H1 (cell line): ENCODE measurements around the gene ZBTB24. TPM values are rescaled to one million over a fixed set of nuclear protein-coding genes. Genes with fewer than 3 reads are reported as not detected.
A peak's percentile ranks its signal among the peaks of the same experiment; 100 is the strongest.

ENCODE experiments used
- CTCF ChIA-PET: fragments of 300-600 bp; sonication (Branson Sonifier 250); formaldehyde crosslinking; loops from one replicate; lab custom pipeline; 2021; ENCODE audit not compliant: partially characterized antibody; lab: Charles Lee
- POLR2A ChIA-PET: fragments of 300-600 bp; sonication (Branson Sonifier 250); formaldehyde crosslinking; loops from one replicate; lab custom pipeline; 2021; ENCODE audit warnings: inconsistent platforms; ENCODE audit not compliant: partially characterized antibody; lab: Charles Lee
- DNase-seq, 2 experiments: peaks; one replicate each; pipeline versions ENCODE4 v3.0.0 to v3.0.0-alpha.2; 2010 to 2022; ENCODE audit warnings: low spot score in 2 of 2, low read depth in 1 of 2, mixed read lengths in 1 of 2
- FAIRE-seq: peaks from 2 replicates; lab custom pipeline; 2011; peaks lifted over from hg19 to GRCh38; lab: Jason Lieb, UNC
- H2AFZ ChIP-seq: 2 replicates; pipeline ENCODE4 v1.8.1; 2012; ENCODE audit warnings: low read length, inconsistent platforms
- H2AK5ac ChIP-seq: 2 replicates; pipeline ENCODE4 v1.6.1; 2013; ENCODE audit warnings: low read depth, low read length
- H2BK120ac ChIP-seq: replicated peaks from 2 replicates; pipeline ENCODE3; 2013; ENCODE audit warnings: low read depth, low read length, inconsistent platforms
- H2BK12ac ChIP-seq: 2 replicates; pipeline ENCODE4 v1.6.1; 2013; ENCODE audit warnings: low read depth, low read length
- H2BK15ac ChIP-seq: 2 replicates; pipeline ENCODE4 v1.6.1; 2013; ENCODE audit warnings: low read length
- H2BK20ac ChIP-seq: 2 replicates; pipeline ENCODE4 v1.6.1; 2013; ENCODE audit warnings: low read length
- H2BK5ac ChIP-seq: 2 replicates; pipeline ENCODE4 v1.6.1; 2013; ENCODE audit warnings: low read depth, low read length
- H3K14ac ChIP-seq: 2 replicates; pipeline ENCODE4 v1.6.1; 2013; ENCODE audit warnings: inconsistent platforms; ENCODE audit not compliant: insufficient read length
- H3K18ac ChIP-seq: 2 replicates; pipeline ENCODE4 v1.6.1; 2013; ENCODE audit warnings: low read length; ENCODE audit errors: extremely low read depth
- H3K23ac ChIP-seq: 2 replicates; pipeline ENCODE4 v1.6.1; 2013; ENCODE audit warnings: inconsistent platforms; ENCODE audit not compliant: insufficient read length
- H3K23me2 ChIP-seq: 2 replicates; pipeline ENCODE4 v1.6.1; 2013; ENCODE audit warnings: low read depth, low read length
- H3K27ac ChIP-seq: 2 replicates; pipeline ENCODE4 v1.6.1; 2011; ENCODE audit warnings: low read depth, low read length, inconsistent platforms
- H3K27me3 ChIP-seq, 4 experiments: replicated peaks in 1 of 4; 1 replicate in 1 of 4; 2 replicates in 3 of 4; pipeline versions ENCODE4 v1.6.1 to v1.8.1; 2011 to 2013; ENCODE audit warnings: low read length in 3 of 4, mild to moderate bottlenecking in 3 of 4, inconsistent platforms in 2 of 4, mixed read lengths in 2 of 4, moderate library complexity in 1 of 4; ENCODE audit not compliant: control insufficient read depth in 3 of 4, insufficient read depth in 3 of 4; ENCODE audit errors: extremely low read depth in 1 of 4
- H3K36me3 ChIP-seq, 4 experiments: 2 replicates each; pipeline versions ENCODE4 v1.6.1 to v1.8.1; 2011 to 2013; ENCODE audit warnings: mild to moderate bottlenecking in 4 of 4, low read length in 3 of 4, moderate library complexity in 2 of 4, control low read depth in 1 of 4, inconsistent platforms in 1 of 4; ENCODE audit not compliant: insufficient read depth in 4 of 4, control insufficient read depth in 2 of 4
- H3K4ac ChIP-seq: replicated peaks from 2 replicates; pipeline ENCODE3; 2013; ENCODE audit warnings: low read length, low read depth, mixed read lengths, inconsistent platforms; ENCODE audit not compliant: insufficient read length
- H3K4me1 ChIP-seq, 4 experiments: replicated peaks in 1 of 4; 1 replicate in 1 of 4; 2 replicates in 3 of 4; pipeline versions ENCODE4 v1.6.1 to v1.8.1; 2011 to 2013; ENCODE audit warnings: low read length in 3 of 4, inconsistent platforms in 2 of 4, mixed read lengths in 1 of 4; ENCODE audit not compliant: insufficient read depth in 4 of 4, control insufficient read depth in 3 of 4
- H3K4me2 ChIP-seq, 2 experiments: 2 replicates each; pipeline versions ENCODE4 v1.6.1 to v1.8.1; 2011 to 2013; ENCODE audit warnings: low read depth in 2 of 2, low read length in 2 of 2, control low read depth in 1 of 2, inconsistent platforms in 1 of 2, mild to moderate bottlenecking in 1 of 2; ENCODE audit not compliant: insufficient read depth in 1 of 2
- H3K4me3 ChIP-seq, 4 experiments: fragments of 200-600, 300-600 bp in 1 of 4; sonication (generic), shearing (Covaris generic), sonication (Bioruptor Twin) in 1 of 4; 2 replicates each; pipeline versions ENCODE4 v1.5.1 to v1.8.1; 2011 to 2016; ENCODE audit warnings: low read length in 4 of 4, low read depth in 3 of 4, control low read depth in 2 of 4, inconsistent platforms in 2 of 4, mild to moderate bottlenecking in 2 of 4, mixed read lengths in 1 of 4, moderate library complexity in 1 of 4; ENCODE audit not compliant: insufficient read depth in 2 of 4; ENCODE audit errors: extremely low read depth in 1 of 4
- H3K56ac ChIP-seq: replicated peaks from 2 replicates; pipeline ENCODE3; 2013; ENCODE audit warnings: low read depth, mild to moderate bottlenecking, mixed read lengths, low read length, inconsistent platforms; ENCODE audit not compliant: insufficient read length
- H3K79me1 ChIP-seq: 2 replicates; pipeline ENCODE4 v1.6.1; 2013; ENCODE audit warnings: low read depth, low read length, control low read depth
- H3K79me2 ChIP-seq, 2 experiments: 2 replicates each; pipeline versions ENCODE4 v1.6.1 to v1.8.1; 2012 to 2013; ENCODE audit warnings: low read length in 2 of 2, mild to moderate bottlenecking in 2 of 2, inconsistent platforms in 1 of 2; ENCODE audit not compliant: insufficient read depth in 2 of 2, control insufficient read depth in 1 of 2
- H3K9ac ChIP-seq, 4 experiments: replicated peaks in 1 of 4; 1 replicate in 1 of 4; 2 replicates in 3 of 4; pipeline versions ENCODE4 v1.6.1 to v1.8.1; 2011 to 2013; ENCODE audit warnings: low read depth in 3 of 4, low read length in 3 of 4, control low read depth in 2 of 4, mild to moderate bottlenecking in 2 of 4, moderate library complexity in 2 of 4, inconsistent platforms in 1 of 4; ENCODE audit errors: extremely low read depth in 1 of 4
- H3K9me3 ChIP-seq, 2 experiments: 2 replicates each; pipeline versions ENCODE4 v1.6.1 to v1.8.1; 2012 to 2013; ENCODE audit warnings: mild to moderate bottlenecking in 2 of 2, moderate library complexity in 2 of 2, control low read depth in 1 of 2, inconsistent platforms in 1 of 2, low read depth in 1 of 2, low read length in 1 of 2, mixed read lengths in 1 of 2; ENCODE audit not compliant: insufficient read depth in 2 of 2
- H4K20me1 ChIP-seq, 2 experiments: replicated peaks in 1 of 2; 2 replicates each; pipeline versions ENCODE3 to v1.8.1; 2011 to 2013; ENCODE audit warnings: inconsistent platforms in 2 of 2, low read length in 2 of 2, mild to moderate bottlenecking in 1 of 2; ENCODE audit not compliant: insufficient read depth in 2 of 2, control insufficient read depth in 1 of 2
- H4K5ac ChIP-seq: 2 replicates; pipeline ENCODE4 v1.6.1; 2013; ENCODE audit warnings: low read length, low read depth, mixed read lengths, inconsistent platforms; ENCODE audit not compliant: insufficient read length
- H4K8ac ChIP-seq: 2 replicates; pipeline ENCODE4 v1.8.0; 2013; ENCODE audit warnings: mild to moderate bottlenecking, moderate library complexity, low read length, inconsistent platforms; ENCODE audit not compliant: insufficient read depth; ENCODE audit errors: extremely low read depth
- H4K91ac ChIP-seq: replicated peaks from 2 replicates; pipeline ENCODE3; 2013; ENCODE audit warnings: low read length, mixed read lengths, inconsistent platforms; ENCODE audit not compliant: insufficient read length
- BACH1 ChIP-seq: IDR thresholded peaks from 2 replicates; pipeline ENCODE4 v1.6.1; 2012; ENCODE audit warnings: low read length, improper control_type of control experiment
- HDAC6 ChIP-seq: IDR thresholded peaks from one replicate; pipeline ENCODE4 v1.7.1; 2012; ENCODE audit warnings: low read depth, mild to moderate bottlenecking, inconsistent platforms, low read length, moderate library complexity
- KDM4A ChIP-seq: IDR thresholded peaks from one replicate; pipeline ENCODE4 v1.7.1; 2012; ENCODE audit warnings: low read depth, mild to moderate bottlenecking, moderate library complexity, low read length, inconsistent platforms; ENCODE audit not compliant: severe bottlenecking
- MAFK ChIP-seq: IDR thresholded peaks from 2 replicates; pipeline ENCODE4 v1.6.1; 2012; ENCODE audit warnings: low read depth, mild to moderate bottlenecking, improper control_type of control experiment, low read length
- TAF7 ChIP-seq: optimal IDR thresholded peaks from 2 replicates; pipeline ENCODE3; 2011; ENCODE audit warnings: low read depth, mild to moderate bottlenecking, inconsistent platforms, low read length, moderate library complexity, borderline replicate concordance
- WGBS, 2 experiments: shearing (Covaris generic) in 1 of 2; methylation state at CpG; one replicate each; pipeline versions ENCODE4 v1.1.6 to v1.1.7; 2013 to 2015; ENCODE audit warnings: low lambda C conversion rate in 2 of 2, mixed read lengths in 2 of 2, inconsistent platforms in 1 of 2, low coverage in 1 of 2, missing lambda C conversion rate in 1 of 2; ENCODE audit not compliant: insufficient replicate concordance in 2 of 2, insufficient coverage in 1 of 2, insufficient read length in 1 of 2; ENCODE audit errors: extremely low coverage in 1 of 2, missing lambda C conversion rate in 1 of 2; 5-methylcytosine and 5-hydroxymethylcytosine counted together
- polyA plus RNA-seq, 7 experiments: library from polyadenylated mRNA; depleted of rRNA in 3 of 7; stranded (reverse) in 5 of 7; unstranded in 2 of 7; fragments of >200 nt in 5 of 7; fragments of 200-250 nt in 2 of 7; gene quantifications; 1 replicate in 5 of 7; 2 replicates in 1 of 7; 4 replicates in 1 of 7; pipeline versions ENCODE4 v1.2.1 to v1.2.3, GENCODE V29; 2011 to 2013; ENCODE audit warnings: missing spikeins in 2 of 7, mixed read lengths in 2 of 7
- total RNA-seq: library from RNA; stranded (reverse); fragmentation: NEBNext Ultra II Directional; extraction: Animal tissue kit (Norgen Biotek cat#: 25700); gene quantifications from 2 replicates; pipeline ENCODE4 v1.2.1, GENCODE V29; 2021

The ZBTB24 gene
- total and polyA plus RNA-seq, 2 of the 8 experiments (the other 6 are each of a cell fraction or from before 2014, with no cell fraction given), result 7.5 to 21.0 TPM

GRCh38 chr6:109457562-109457996, 25.4 kb downstream of the ZBTB24 start:
- Histone ChIP-seq H2AK5ac (no peak overlapping the region), H2BK120ac (no peak overlapping the region), H3K18ac (0 out of 2 replicates have a peak overlapping the region, but pooled peaks have one; percentile 14), H3K23me2 (peaks cover 8% of the 10 kb centered on the region), H3K79me1 (no peaks in the 10 kb centered on the region; the same call in 1 of the 2 replicates), H2BK5ac (no peak overlapping the region), H2BK12ac (no peak overlapping the region), H3K27me3 (no peaks in the 10 kb centered on the region), H4K8ac (no peak overlapping the region), H3K4me2 (peak overlapping the region in 1 of 2 experiments; percentile 87; a peak in 2 of 4 replicates), H3K27ac (no peak overlapping the region), H4K91ac (no peak overlapping the region), H3K56ac (no peak overlapping the region), H3K4ac (no peak overlapping the region), H3K36me3 (peaks cover 0 to 23% (median 13%) of the 10 kb centered on the region in 4 experiments; a peak in 7 of 8 replicates), H4K20me1 (no peaks in the 10 kb centered on the region), H3K79me2 (peaks cover 0 to 4% of the 10 kb centered on the region in 2 experiments; a peak in 1 of 4 replicates), H3K9ac (no peak overlapping the region), H2BK15ac (no peak overlapping the region), H3K23ac (no peak overlapping the region), H3K4me3 (no peak overlapping the region), H3K9me3 (peaks cover 0 to 5% of the 10 kb centered on the region in 2 experiments; a peak in 1 of 4 replicates), H2BK20ac (no peak overlapping the region), H4K5ac (no peak overlapping the region), H3K4me1 (peaks cover 4 to 17% (median 11%) of the 10 kb centered on the region in 4 experiments; a peak in 6 of 7 replicates), H3K14ac (no peak overlapping the region), H2AFZ (no peak overlapping the region)
- WGBS, 2 experiments, result 84% methylated on average over 6 of the region's 6 CpGs; no CpG with 5 or more reads in 1 of the 2 experiments
- ChIA-PET POLR2A (interaction anchor here (1.1 to 7.5 kb wide), 6 partner anchors 8 to 33 kb away, joined by 3 to 85 read pairs (median 6); partner anchors contain the start of genes PPIL6 and SMPD2), CTCF (interaction anchor here (1.1 to 7.5 kb wide), 5 partner anchors 9 to 270 kb away, joined by 3 to 63 read pairs (median 7); partner anchors contain the start of genes PPIL6 and SMPD2)
- DNase-seq (no peak), FAIRE-seq (no peak)
- TF ChIP-seq HDAC6 (no peak), MAFK (0 out of 2 replicates have a peak, but pooled peaks have one; percentile 13), TAF7 (no peak), KDM4A (no peak), BACH1 (no peak)
